H9 (cell line): ENCODE results near the gene DHDH. TPM values are rescaled to one million over a fixed set of nuclear protein-coding genes. Genes with fewer than 3 reads are reported as not detected.

Source experiments
- DNase-seq: peaks from one replicate; pipeline ENCODE4 v3.0.0-alpha.2; 2017
- H2AFZ ChIP-seq: one replicate; pipeline ENCODE4 v1.6.1; 2013; ENCODE audit warnings: mild to moderate bottlenecking, low read length, control low read depth, moderate library complexity
- H2AK5ac ChIP-seq: 2 replicates; pipeline ENCODE4 v1.6.1; 2013; ENCODE audit warnings: low read length, control low read depth, mixed read lengths; ENCODE audit not compliant: insufficient read length
- H2BK120ac ChIP-seq: one replicate; pipeline ENCODE4 v1.6.1; 2013; ENCODE audit warnings: low read depth, mild to moderate bottlenecking, low read length, control low read depth, inconsistent platforms; ENCODE audit not compliant: poor library complexity, severe bottlenecking
- H2BK12ac ChIP-seq: 2 replicates; pipeline ENCODE4 v1.6.1; 2013; ENCODE audit warnings: low read length, control low read depth, mixed read lengths, low read depth; ENCODE audit not compliant: insufficient read length
- H2BK15ac ChIP-seq: 2 replicates; pipeline ENCODE4 v1.6.1; 2013; ENCODE audit warnings: low read depth, low read length, control low read depth
- H2BK20ac ChIP-seq: one replicate; pipeline ENCODE4 v1.6.1; 2013; ENCODE audit warnings: low read depth, mild to moderate bottlenecking, low read length, control low read depth, inconsistent platforms; ENCODE audit not compliant: poor library complexity, severe bottlenecking
- H2BK5ac ChIP-seq: 2 replicates; pipeline ENCODE4 v1.6.1; 2013; ENCODE audit warnings: low read length, control low read depth, mixed read lengths; ENCODE audit not compliant: insufficient read length
- H3K14ac ChIP-seq: 2 replicates; pipeline ENCODE4 v1.6.1; 2013; ENCODE audit warnings: low read length, control low read depth; ENCODE audit not compliant: insufficient read depth
- H3K18ac ChIP-seq: 2 replicates; pipeline ENCODE4 v1.6.1; 2013; ENCODE audit warnings: low read depth, mild to moderate bottlenecking, mixed read lengths, low read length, control low read depth; ENCODE audit not compliant: insufficient read length
- H3K23ac ChIP-seq: 2 replicates; pipeline ENCODE4 v1.6.1; 2013; ENCODE audit warnings: low read length, control low read depth, mixed read lengths, low read depth; ENCODE audit not compliant: insufficient read length
- H3K23me2 ChIP-seq: 2 replicates; pipeline ENCODE4 v1.6.1; 2013; ENCODE audit warnings: low read depth, mild to moderate bottlenecking, mixed read lengths, low read length, control low read depth; ENCODE audit not compliant: insufficient read length, poor library complexity, severe bottlenecking
- H3K27ac ChIP-seq: 2 replicates; pipeline ENCODE4 v1.5.1; 2013; ENCODE audit warnings: low read length, control low read depth, mixed read lengths, low read depth; ENCODE audit not compliant: insufficient read length
- H3K27me3 ChIP-seq: 2 replicates; pipeline ENCODE4 v1.6.1; 2013; ENCODE audit warnings: low read length, control low read depth, inconsistent platforms; ENCODE audit not compliant: insufficient read depth
- H3K4ac ChIP-seq: 2 replicates; pipeline ENCODE4 v1.6.1; 2013; ENCODE audit warnings: low read depth, mild to moderate bottlenecking, control low read depth, inconsistent platforms, low read length, moderate library complexity
- H3K4me1 ChIP-seq: 2 replicates; pipeline ENCODE4 v1.6.1; 2013; ENCODE audit warnings: low read length, control low read depth, inconsistent platforms; ENCODE audit not compliant: insufficient read depth
- H3K4me2 ChIP-seq: 2 replicates; pipeline ENCODE4 v1.6.1; 2013; ENCODE audit warnings: low read length, control low read depth, mixed read lengths; ENCODE audit not compliant: insufficient read length, insufficient read depth
- H3K56ac ChIP-seq: 2 replicates; pipeline ENCODE4 v1.6.1; 2013; ENCODE audit warnings: low read depth, mild to moderate bottlenecking, mixed read lengths, low read length, control low read depth; ENCODE audit not compliant: insufficient read length
- H3K79me1 ChIP-seq: 2 replicates; pipeline ENCODE4 v1.6.1; 2013; ENCODE audit warnings: low read depth, mild to moderate bottlenecking, moderate library complexity, low read length, control low read depth, inconsistent platforms; ENCODE audit not compliant: insufficient read depth, poor library complexity, severe bottlenecking
- H3K79me2 ChIP-seq: 2 replicates; pipeline ENCODE4 v1.6.1; 2013; ENCODE audit warnings: low read length, control low read depth, inconsistent platforms; ENCODE audit not compliant: insufficient read depth
- H3K9ac ChIP-seq: 2 replicates; pipeline ENCODE4 v1.6.1; 2013; ENCODE audit warnings: low read length, control low read depth, mixed read lengths; ENCODE audit not compliant: insufficient read length; ENCODE audit errors: extremely low read depth
- H3K9me3 ChIP-seq: one replicate; pipeline ENCODE4 v1.6.1; 2013; ENCODE audit warnings: low read depth, low read length, inconsistent platforms; ENCODE audit not compliant: control insufficient read depth
- H3T11ph ChIP-seq: one replicate; pipeline ENCODE4 v1.6.1; 2013; ENCODE audit warnings: mild to moderate bottlenecking, low read length, control low read depth, inconsistent platforms
- H4K20me1 ChIP-seq: one replicate; pipeline ENCODE4 v1.6.1; 2013; ENCODE audit not compliant: control insufficient read depth, insufficient read length, insufficient read depth
- H4K5ac ChIP-seq: 2 replicates; pipeline ENCODE4 v1.6.1; 2013; ENCODE audit warnings: low read depth, mild to moderate bottlenecking, mixed read lengths, low read length, control low read depth; ENCODE audit not compliant: insufficient read length
- H4K8ac ChIP-seq: replicated peaks from 2 replicates; pipeline ENCODE4 v1.6.1; 2013; ENCODE audit warnings: low read length, control low read depth, mixed read lengths, low read depth; ENCODE audit not compliant: insufficient read length
- H4K91ac ChIP-seq: 2 replicates; pipeline ENCODE4 v1.6.1; 2013; ENCODE audit warnings: low read depth, mild to moderate bottlenecking, moderate library complexity, mixed read lengths, low read length, control low read depth; ENCODE audit not compliant: insufficient read length
- H3K27ac Mint-ChIP-seq, 3 experiments: 2 replicates in 2 of 3; 3 replicates in 1 of 3; pipeline ENCODE4 v1.8.0; 2020 to 2021; ENCODE audit warnings: mixed read lengths in 3 of 3, mild to moderate bottlenecking in 1 of 3, moderate library complexity in 1 of 3
- H3K27me3 Mint-ChIP-seq: 2 replicates; pipeline ENCODE4 v1.8.0; 2021; ENCODE audit warnings: low read depth, mild to moderate bottlenecking, moderate library complexity, mixed read lengths
- H3K36me3 Mint-ChIP-seq, 3 experiments: 2 replicates in 2 of 3; 3 replicates in 1 of 3; pipeline ENCODE4 v1.8.0; 2020 to 2021; ENCODE audit warnings: low read depth in 3 of 3, mixed read lengths in 3 of 3; ENCODE audit not compliant: insufficient read depth in 1 of 3
- H3K4me1 Mint-ChIP-seq, 2 experiments: 2 replicates each; pipeline ENCODE4 v1.8.0; 2020; ENCODE audit warnings: mixed read lengths in 2 of 2
- H3K4me3 Mint-ChIP-seq, 2 experiments: 2 replicates in 1 of 2; 3 replicates in 1 of 2; pipeline ENCODE4 v1.8.0; 2020 to 2021; ENCODE audit warnings: mild to moderate bottlenecking in 2 of 2, mixed read lengths in 2 of 2, moderate library complexity in 1 of 2
- H3K9me3 Mint-ChIP-seq, 2 experiments: 2 replicates in 1 of 2; 3 replicates in 1 of 2; pipeline ENCODE4 v1.8.0; 2020; ENCODE audit warnings: mild to moderate bottlenecking in 2 of 2, mixed read lengths in 2 of 2, moderate library complexity in 1 of 2
- CTCF ChIP-seq: fragments of 200-600 bp; sonication (generic); conservative IDR thresholded peaks from 3 replicates; pipeline ENCODE4 v1.8.0; 2021; ENCODE audit warnings: antibody characterized with exemption, mild to moderate bottlenecking
- WGBS: extraction: QIAGEN DNeasy Blood & Tissue Kit; methylation state at CpG from one replicate; pipeline ENCODE4 v1.1.7; 2013; ENCODE audit warnings: missing lambda C conversion rate, low lambda C conversion rate, mixed read lengths; ENCODE audit not compliant: insufficient read length; ENCODE audit errors: extremely low coverage; 5-methylcytosine and 5-hydroxymethylcytosine counted together
- total RNA-seq: library from RNA; stranded (reverse); gene quantifications from 2 replicates; pipeline ENCODE4 v1.2.1, GENCODE V29; 2021

Gene DHDH
- total RNA-seq, 1 experiment from 2014 or later = 2.0 TPM

GRCh38 chr19:48991873-48992580, 58.5 kb downstream of the DHDH start:
- H2AFZ ChIP-seq = no peak overlapping the region
- H3K9me3 ChIP-seq = no peaks in the 10 kb centered on the region
- H3K27me3 ChIP-seq = no peaks in the 10 kb centered on the region
- no peak overlapping the region for H2BK15ac ChIP-seq
- H4K5ac ChIP-seq = no peak overlapping the region
- H3K9me3 Mint-ChIP-seq = no peaks in the 10 kb centered on the region
- H2AK5ac ChIP-seq = no peak overlapping the region
- no peak overlapping the region for H2BK120ac ChIP-seq
- peaks cover 17 to 36% (median 35%) of the 10 kb centered on the region in 3 experiments for H3K36me3 Mint-ChIP-seq
- H3K14ac ChIP-seq = no peak overlapping the region; the same call in 1 of the 2 replicates
- H3K4me2 ChIP-seq = peak overlapping the region; percentile 80
- H3K18ac ChIP-seq = no peak overlapping the region
- H4K20me1 ChIP-seq = no peaks in the 10 kb centered on the region
- no CpG with 5 or more reads among the region's 8 CpGs for WGBS
- H3K79me1 ChIP-seq = no peaks in the 10 kb centered on the region
- peak overlapping the region; percentile 5 to 98 (median 73) for H3K27ac Mint-ChIP-seq
- peaks cover 30 to 35% of the 10 kb centered on the region in 2 experiments for H3K4me1 Mint-ChIP-seq
- H4K91ac ChIP-seq = no peak overlapping the region
- no peak for TF ChIP-seq CTCF
- peaks cover 8% of the 10 kb centered on the region for H3K23me2 ChIP-seq
- no peaks in the 10 kb centered on the region; the same call in 1 of the 2 replicates for H3K4me1 ChIP-seq
- H3K4me3 Mint-ChIP-seq = peak overlapping the region; percentile 93 to 95
- H2BK20ac ChIP-seq = no peak overlapping the region
- no peak overlapping the region for H2BK5ac ChIP-seq
- no peak overlapping the region for H3K27ac ChIP-seq
- no peak overlapping the region for H4K8ac ChIP-seq
- no peak overlapping the region for H3T11ph ChIP-seq
- no peak overlapping the region for H3K4ac ChIP-seq
- H3K23ac ChIP-seq = no peak overlapping the region
- H3K9ac ChIP-seq = peak overlapping the region; percentile 69
- no peak overlapping the region for H2BK12ac ChIP-seq
- DNase-seq = peak; percentile 51
- peaks cover 9% of the 10 kb centered on the region; the same call in 1 of the 2 replicates for H3K79me2 ChIP-seq
- no peak overlapping the region for H3K56ac ChIP-seq
- no peaks in the 10 kb centered on the region for H3K27me3 Mint-ChIP-seq
